ENCODE results near the gene NEK4. TPM values are rescaled to one million over a fixed set of nuclear protein-coding genes. Genes with fewer than 3 reads are reported as not detected.

The NEK4 gene
- total RNA-seq (2022; extraction: Qiagen RNA extraction) = 10.7 to 15.0 TPM (median 11.9 TPM) in 5 replicates

DNA sequence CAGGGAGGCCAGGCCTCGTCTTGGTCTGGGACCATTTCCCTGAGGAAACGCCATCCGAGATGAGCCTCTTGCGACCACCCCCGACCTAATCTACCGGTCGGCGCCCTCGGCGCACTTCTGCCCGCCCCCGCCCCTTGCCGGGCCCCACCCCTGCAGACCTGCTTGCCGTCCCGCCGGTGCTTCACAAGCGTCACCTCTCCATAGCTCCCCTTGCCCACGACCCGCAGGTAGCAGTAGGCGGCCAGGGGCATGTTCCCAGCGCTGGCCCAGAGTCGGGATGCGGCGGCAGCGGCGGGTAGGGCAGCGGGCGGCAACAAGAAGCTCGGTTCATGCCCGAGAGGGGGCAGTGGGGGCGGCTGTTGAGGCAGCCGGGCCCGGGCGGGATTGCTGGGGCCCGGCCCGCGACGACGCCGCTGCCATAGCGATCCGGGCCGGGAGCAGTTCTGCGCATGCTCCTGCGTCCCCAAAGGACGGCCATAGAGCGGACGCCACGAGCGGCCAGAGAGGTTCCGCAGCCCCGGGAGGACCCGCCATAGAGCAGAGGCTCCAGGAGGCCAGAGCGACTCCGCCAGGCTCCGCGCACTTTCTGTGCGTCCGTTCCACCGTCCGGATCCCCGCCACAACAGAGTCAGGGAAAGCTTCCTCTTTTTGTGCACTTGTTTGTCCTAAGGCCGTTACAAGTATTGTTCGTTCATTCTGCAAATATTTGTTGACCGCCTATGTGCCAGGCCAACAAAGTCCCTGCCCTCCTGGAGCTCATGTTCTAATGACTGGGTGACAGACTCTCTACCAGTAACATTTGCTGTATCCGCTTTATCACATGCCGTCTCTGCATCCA is at the start of gene NEK4:
Gene NEK4, minus strand, starts transcription at position 445 of the 838 bp plus-strand sequence. Its CDS starts 194 bp downstream, at position 251.

DNA sequence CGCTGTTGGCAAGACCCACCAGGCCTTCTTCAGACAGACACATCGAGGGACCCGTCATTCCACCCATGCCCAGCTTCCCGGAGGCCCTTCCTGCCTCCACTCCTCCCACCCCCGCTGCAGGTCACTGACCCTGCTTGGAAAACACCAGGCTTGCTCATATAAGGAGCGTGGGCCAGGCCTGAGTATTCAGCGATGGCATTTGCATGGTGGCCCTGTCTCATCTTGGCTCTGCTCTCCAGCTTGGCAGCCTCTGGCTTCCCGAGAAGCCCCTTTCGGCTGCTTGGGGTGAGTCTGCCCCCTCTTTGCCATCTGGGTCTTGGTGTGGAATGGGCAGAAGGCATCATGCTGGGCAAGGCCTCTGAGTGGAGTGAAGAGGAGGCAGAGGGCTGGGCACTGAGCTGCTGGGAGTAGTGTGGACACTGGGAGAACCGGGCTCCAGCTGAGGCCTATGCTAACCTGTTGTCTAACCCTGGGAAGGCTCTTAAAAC is 23.9 kb upstream of the NEK4 start, which contains the start of gene ITIH3:
Gene ITIH3, plus strand, starts transcription at position 185 of the 488 bp plus-strand sequence. Its CDS starts 8 bp downstream, at position 193.

DNA sequence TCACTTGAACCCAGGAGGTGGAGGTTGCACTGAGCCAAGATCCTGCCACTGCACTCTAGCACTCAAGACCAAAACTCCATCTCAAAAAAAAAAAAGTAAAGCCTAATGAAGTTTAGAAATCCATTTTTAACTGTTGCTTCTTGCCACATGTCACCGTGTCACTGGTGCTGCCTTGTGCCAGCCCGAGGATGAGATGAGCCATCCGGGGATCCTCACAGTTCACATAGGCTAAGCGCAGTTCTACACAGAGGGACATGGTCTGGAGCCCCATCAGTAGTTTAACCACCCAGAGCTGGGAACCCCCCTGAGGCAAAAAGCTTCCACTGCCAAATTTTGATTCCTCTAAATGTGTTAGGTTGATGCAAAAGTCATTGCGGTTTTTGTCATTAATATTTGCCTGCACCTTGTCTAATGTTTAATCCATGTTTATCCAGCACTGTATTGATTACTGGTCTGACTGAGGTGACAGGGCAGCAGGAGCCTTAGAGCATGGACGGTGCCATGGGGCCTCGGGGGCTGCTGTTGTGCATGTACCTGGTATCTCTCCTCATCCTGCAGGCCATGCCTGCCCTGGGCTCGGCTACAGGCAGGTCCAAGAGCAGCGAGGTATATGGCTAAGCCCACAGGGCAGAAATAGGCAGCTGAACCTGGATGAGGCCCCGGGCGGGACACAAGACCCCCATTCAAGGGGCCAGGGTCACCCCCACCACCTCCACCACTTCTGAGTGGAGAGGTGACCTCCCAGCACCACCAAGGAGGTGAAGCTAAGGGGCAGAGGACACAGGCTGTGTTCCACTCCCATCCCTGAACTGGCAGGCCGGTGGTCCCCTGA is 6.6 kb upstream of the NEK4 start, which contains the start of gene ITIH1:
Gene ITIH1, plus strand, starts transcription at position 473 of the 832 bp plus-strand sequence. Its CDS starts 17 bp downstream, at position 490.

DNA sequence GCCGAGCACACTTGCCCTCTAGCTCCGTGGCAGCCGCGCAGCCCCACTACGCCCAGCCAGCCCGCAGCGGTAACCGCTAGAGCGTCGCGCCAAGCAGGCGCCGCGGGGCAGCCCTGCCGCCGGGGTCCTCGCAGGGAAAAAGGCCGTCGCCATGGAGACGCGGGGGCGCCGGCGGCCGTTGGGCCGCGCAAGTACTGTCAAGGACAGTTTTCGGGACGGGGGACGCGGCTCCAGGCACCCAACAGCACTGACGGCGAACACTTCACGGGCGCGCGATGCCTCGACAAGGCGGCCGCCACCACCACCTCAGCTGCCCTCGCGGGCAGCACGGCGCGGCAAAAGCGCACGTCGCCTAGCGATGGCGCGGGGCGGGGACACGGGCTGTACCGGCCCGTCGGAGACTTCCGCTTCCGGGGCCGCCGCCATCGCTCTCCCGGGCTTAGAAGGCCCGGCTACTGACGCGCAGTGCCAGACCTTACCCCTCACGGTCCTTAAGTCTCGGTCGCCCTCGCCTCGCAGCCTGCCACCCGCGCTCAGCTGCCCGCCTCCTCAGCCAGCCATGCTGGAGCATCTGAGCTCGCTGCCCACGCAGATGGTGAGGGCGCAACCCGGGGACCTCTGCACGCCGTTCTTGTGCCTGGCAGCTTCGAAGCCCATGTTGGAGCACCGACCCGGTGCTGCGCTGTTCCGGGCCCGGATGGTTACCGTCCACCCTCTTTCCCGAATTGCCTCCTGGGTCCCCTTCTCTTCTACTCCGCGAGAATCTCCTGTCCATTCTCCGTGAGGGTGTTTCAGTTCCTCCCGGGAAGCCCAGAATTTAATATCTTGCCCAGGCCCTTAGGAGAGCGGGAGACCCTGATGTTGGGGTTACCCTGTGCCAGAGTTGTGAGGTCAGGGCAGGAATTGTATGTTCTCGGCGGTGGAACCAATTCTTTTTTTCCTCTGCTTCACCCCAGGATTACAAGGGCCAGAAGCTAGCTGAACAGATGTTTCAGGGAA is 64.8 kb downstream of the NEK4 start, which contains the start of the genes GLT8D1 and SPCS1:
Gene GLT8D1, minus strand, starts transcription at position 104 of the 999 bp plus-strand sequence. CDS start 5,331 bp downstream, outside the sequence.
Gene SPCS1, plus strand, starts transcription at position 419 of the 999 bp plus-strand sequence. Its CDS starts 141 bp downstream, at position 560.

DNA sequence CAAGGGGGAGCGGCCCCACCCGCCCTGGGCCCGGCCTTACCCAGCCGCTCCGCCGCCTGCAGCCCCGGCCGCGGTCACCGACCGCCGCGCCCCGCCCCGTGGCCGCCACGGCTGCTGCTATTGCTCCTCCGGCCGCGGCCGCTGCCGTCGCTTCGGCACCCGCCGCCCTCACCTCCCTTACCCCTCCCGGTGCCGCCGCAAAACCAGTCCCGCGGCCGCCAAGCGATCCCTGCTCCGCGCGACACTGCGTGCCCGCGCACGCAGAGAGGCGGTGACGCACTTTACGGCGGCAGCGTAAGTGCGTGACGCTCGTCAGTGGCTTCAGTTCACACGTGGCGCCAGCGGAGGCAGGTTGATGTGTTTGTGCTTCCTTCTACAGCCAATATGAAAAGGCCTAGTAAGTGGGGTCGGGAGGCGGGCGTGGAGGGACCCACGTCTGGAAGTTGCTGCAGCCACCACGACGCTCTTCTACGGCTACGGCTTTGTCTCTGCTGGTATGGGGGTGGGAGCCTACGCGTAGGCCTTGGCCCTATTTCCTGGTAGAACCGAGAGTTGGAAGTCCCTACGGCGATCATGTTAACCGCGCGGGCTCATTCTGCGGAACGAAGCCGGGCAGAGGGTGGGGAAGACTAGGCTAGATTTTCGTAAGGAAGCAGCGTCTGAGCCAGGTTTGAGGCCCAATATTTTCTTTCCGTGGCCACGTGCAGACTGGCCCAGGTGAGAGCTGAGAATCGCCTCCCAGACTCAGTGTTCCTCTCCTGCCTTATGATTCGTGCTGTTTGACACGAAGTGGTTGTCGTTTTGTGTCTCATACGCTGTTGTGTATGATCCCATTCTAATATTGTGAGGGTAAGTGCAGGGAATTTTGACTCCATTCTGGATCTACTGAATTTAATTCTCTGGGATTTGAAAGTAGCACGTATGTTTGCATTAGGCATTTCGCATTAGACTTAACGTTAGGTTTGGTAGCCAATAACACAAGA is 84.7 kb downstream of the NEK4 start, which contains the start of the genes GNL3 and PBRM1:
Gene GNL3, plus strand, starts transcription at position 324 of the 983 bp plus-strand sequence. Its CDS starts 61 bp downstream, at position 385.
Gene PBRM1, minus strand, starts transcription at position 205 of the 983 bp plus-strand sequence.

Other genes starting within 250 kb of the NEK4 start
- gene NT5DC2, start 237.1 kb downstream of the NEK4 start, total RNA-seq (2022; extraction: Qiagen RNA extraction) = 74.7 to 108 TPM (median 98.9 TPM) in 5 replicates
- 50.5 to 63.3 TPM (median 59.7 TPM) in 5 replicates for gene UQCC5, start 234.3 kb downstream of the NEK4 start, total RNA-seq (2022; extraction: Qiagen RNA extraction)
- 11.4 to 15.4 TPM (median 13.3 TPM) in 5 replicates for gene PBRM1, start 85.0 kb downstream of the NEK4 start, total RNA-seq (2022; extraction: Qiagen RNA extraction)
- gene GNL3, start 84.9 kb downstream of the NEK4 start, total RNA-seq (2022; extraction: Qiagen RNA extraction) = 79.2 to 147 TPM (median 84.1 TPM) in 5 replicates
- 34.6 to 39.9 TPM (median 37.3 TPM) in 5 replicates for gene GLT8D1, start 65.1 kb downstream of the NEK4 start, total RNA-seq (2022; extraction: Qiagen RNA extraction)
- 145 to 170 TPM (median 161 TPM) in 5 replicates for gene SPCS1, start 64.8 kb downstream of the NEK4 start, total RNA-seq (2022; extraction: Qiagen RNA extraction)
- not detected in 5 replicates for gene ITIH1, start 6.7 kb upstream of the NEK4 start, total RNA-seq (2022; extraction: Qiagen RNA extraction)
- 0.14 to 0.29 TPM (median 0.16 TPM) in 5 replicates for gene ITIH3, start 23.9 kb upstream of the NEK4 start, total RNA-seq (2022; extraction: Qiagen RNA extraction)
- gene ITIH4, start 59.7 kb upstream of the NEK4 start, total RNA-seq (2022; extraction: Qiagen RNA extraction) = 0.59 to 0.84 TPM (median 0.62 TPM) in 5 replicates
- 0.21 TPM in 1 of 5 replicates, not detected in the others for gene MUSTN1, start 64.1 kb upstream of the NEK4 start, total RNA-seq (2022; extraction: Qiagen RNA extraction)
- gene STIMATE, start 126.6 kb upstream of the NEK4 start, total RNA-seq (2022; extraction: Qiagen RNA extraction) = 6.0 to 8.4 TPM (median 7.2 TPM) in 5 replicates

Measured in A549 treated with AZD2906 at 1 μM for 4 hours (cell line).